K562 (cell line): Measurements from ENCODE around the gene ITPRIPL2. TPM values are rescaled to one million over a fixed set of nuclear protein-coding genes. Genes with fewer than 3 reads are reported as not detected.

Experiments
- BHLHE40 ChIP-seq: IDR thresholded peaks from 2 replicates; pipeline ENCODE4 v1.6.1; 2011; ENCODE audit warnings: low read length, improper control_type of control experiment
- CREM ChIP-seq: IDR thresholded peaks from 2 replicates; pipeline ENCODE4 v1.6.1; 2014; ENCODE audit warnings: antibody characterized with exemption, low read depth
- GTF2A2 ChIP-seq: IDR thresholded peaks from 2 replicates; pipeline ENCODE4 v1.6.1; 2016; ENCODE audit warnings: mild to moderate bottlenecking, missing genetic modification characterization, missing compliant biosample characterization
- HDAC1 ChIP-seq, 2 experiments: fragments of 450-650 bp; IDR thresholded peaks; 2 replicates each; pipeline ENCODE4 v1.6.1; 2016 to 2017; ENCODE audit warnings: inconsistent platforms in 1 of 2, mild to moderate bottlenecking in 1 of 2, moderate library complexity in 1 of 2
- MAZ ChIP-seq, 2 experiments: fragments of 450-650 bp in 1 of 2; sonication (generic) in 1 of 2; formaldehyde crosslinking; IDR thresholded peaks in 1 of 2; conservative IDR thresholded peaks in 1 of 2; 2 replicates each; pipeline versions ENCODE4 v1.4.0 to v1.5.0; 2020; ENCODE audit warnings: mild to moderate bottlenecking in 1 of 2, missing genetic modification reagents in 1 of 2
- MTA1 ChIP-seq: fragments of 450-650 bp; IDR thresholded peaks from 2 replicates; pipeline ENCODE4 v1.6.1; 2017; ENCODE audit warnings: borderline replicate concordance
- PHB2 ChIP-seq: fragments of 450-650 bp; IDR thresholded peaks from 2 replicates; pipeline ENCODE4 v1.6.1; 2017; ENCODE audit warnings: low read depth
- RAD21 ChIP-seq, 2 experiments: fragments of 250-450 bp in 1 of 2; fragments of 450-650 bp in 1 of 2; sonication (Bioruptor Pico) in 1 of 2; formaldehyde crosslinking in 1 of 2; IDR thresholded peaks in 1 of 2; conservative IDR thresholded peaks in 1 of 2; 2 replicates each; pipeline versions ENCODE4 v1.4.0 to v1.8.0; 2020 to 2022; ENCODE audit warnings: mild to moderate bottlenecking in 2 of 2, moderate library complexity in 1 of 2
- RBM14 ChIP-seq: fragments of 200-400 bp; formaldehyde crosslinking; IDR thresholded peaks from 2 replicates; pipeline ENCODE4 v1.6.1; 2018; ENCODE audit warnings: low read depth, mild to moderate bottlenecking, low read length, moderate library complexity, borderline replicate concordance; ENCODE audit not compliant: insufficient read depth
- RBM25 ChIP-seq: fragments of 200-400 bp; formaldehyde crosslinking; IDR thresholded peaks from 2 replicates; pipeline ENCODE4 v1.6.1; 2018; ENCODE audit warnings: low read length, low read depth, moderate library complexity; ENCODE audit not compliant: severe bottlenecking
- SMARCE1 ChIP-seq: fragments of 450-650 bp; IDR thresholded peaks from 2 replicates; pipeline ENCODE4 v1.7.1; 2016; ENCODE audit warnings: mild to moderate bottlenecking
- SMC3 ChIP-seq: conservative IDR thresholded peaks from 2 replicates; pipeline ENCODE4 v1.6.1; 2011; ENCODE audit warnings: low read depth, low read length, improper control_type of control experiment; ENCODE audit not compliant: insufficient read depth
- TCF3 ChIP-seq: sonication (generic); formaldehyde crosslinking; IDR thresholded peaks from 2 replicates; pipeline ENCODE4 v1.4.0; 2020; ENCODE audit warnings: mild to moderate bottlenecking, missing genetic modification reagents
- TCF7 ChIP-seq: sonication (generic); IDR thresholded peaks from 2 replicates; pipeline ENCODE4 v1.6.1; 2016; ENCODE audit warnings: antibody characterized with exemption, borderline replicate concordance
- U2AF2 ChIP-seq: fragments of 200-400 bp; formaldehyde crosslinking; optimal IDR thresholded peaks from 2 replicates; pipeline ENCODE3; 2017; ENCODE audit warnings: low read depth, mild to moderate bottlenecking, low read length
- ZBTB7A ChIP-seq: IDR thresholded peaks from 2 replicates; pipeline ENCODE4 v1.6.1; 2011; ENCODE audit warnings: low read depth, mild to moderate bottlenecking, low read length, moderate library complexity, borderline replicate concordance; ENCODE audit not compliant: control insufficient read depth
- ZEB2 ChIP-seq: fragments of 450-650 bp; IDR thresholded peaks from 2 replicates; pipeline ENCODE4 v1.6.1; 2016
- polyA plus RNA-seq, 8 experiments: library from polyadenylated mRNA; depleted of rRNA in 4 of 8; stranded (reverse) in 5 of 8; unstranded in 3 of 8; fragments of >200 nt; fragmentation: Nextera tagmentation in 2 of 8; fragmentation: Illumina TruSeq in 1 of 8; extraction: Ambion mirVana in 2 of 8; extraction: Trizol in 1 of 8; gene quantifications; 2 replicates each; pipeline versions ENCODE4 v1.2.1 to v1.2.3, GENCODE V29; 2011 to 2014; ENCODE audit warnings: inconsistent platforms in 1 of 8, missing spikeins in 1 of 8
- total RNA-seq, 7 experiments: library from RNA; depleted of rRNA in 6 of 7; stranded (reverse); fragments of >200 nt in 6 of 7; fragmentation: Illumina TruSeq in 2 of 7; extraction: Trizol in 2 of 7; gene quantifications; 2 replicates each; pipeline versions ENCODE4 v1.2.1 to v1.2.3, GENCODE V29; 2011 to 2021; ENCODE audit warnings: low replicate concordance in 1 of 7
- TF ChIP-seq, protein P1 (sequence below), 2 experiments: fragments of 450-650 bp; IDR thresholded peaks; 2 replicates each; pipeline ENCODE4 v1.6.1; 2016
- TF ChIP-seq, protein P2 (sequence below), 2 experiments: fragments of 450-650 bp; formaldehyde crosslinking in 1 of 2; IDR thresholded peaks; 2 replicates each; pipeline versions ENCODE4 v1.4.0 to v1.6.1; 2014 to 2020; ENCODE audit warnings: mild to moderate bottlenecking in 2 of 2, borderline replicate concordance in 1 of 2, low read depth in 1 of 2

The ITPRIPL2 gene
- total and polyA plus RNA-seq, 9 of the 15 experiments (the other 6 are each of a cell fraction or from before 2014, with no cell fraction given) = 0.04 to 2.2 (median 0.58) TPM

DNA sequence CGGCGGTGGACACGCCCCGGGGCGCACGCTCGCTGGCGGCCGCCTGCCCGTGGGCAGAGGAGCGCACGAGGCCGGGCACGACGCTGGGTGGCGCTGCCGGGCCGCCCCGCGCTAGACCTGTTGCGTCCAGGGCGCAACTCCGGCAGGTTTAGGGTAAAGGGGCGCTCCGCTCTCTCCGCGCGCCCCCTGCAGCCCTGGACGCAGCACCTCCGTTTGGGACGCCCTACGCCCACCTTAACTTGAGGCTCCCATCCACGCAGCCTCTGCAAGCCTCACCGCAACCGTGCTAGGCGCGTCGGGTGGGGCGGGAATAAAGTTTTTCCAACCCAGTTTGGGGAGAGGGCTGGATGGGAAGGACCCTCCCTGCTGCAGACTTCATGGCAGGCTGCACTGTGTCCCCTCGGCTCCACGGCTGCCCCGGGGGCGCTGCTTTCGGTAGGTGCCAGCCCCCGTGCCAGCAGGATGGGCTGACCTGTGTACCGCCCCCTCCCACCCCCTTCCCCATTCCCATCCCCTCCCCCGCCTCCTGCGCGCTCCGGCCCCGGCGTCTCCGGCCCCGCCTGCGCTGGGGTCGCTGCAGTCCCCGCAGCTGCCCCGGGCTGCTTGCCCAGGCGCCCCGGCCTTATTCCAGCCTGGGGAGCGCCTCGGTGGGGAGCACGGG is 54.1 kb downstream of the ITPRIPL2 start, which contains the start of gene SYT17 (continued):
- TF ChIP-seq MTA1 (no peak), MAZ (CRISPR knock-in tag; conservative IDR thresholded peaks at IDR 0.05 in 1 of 2, IDR thresholded peaks at IDR 0.05 in 1 of 2) (no peak), BHLHE40 (peak; percentile 41; the same call in 1 of the 2 replicates), HDAC1 (IDR thresholded peaks at IDR 0.05) (no peak), ZEB2 (no peak), TCF3 (CRISPR knock-in tag) (no peak), U2AF2 (no peak), RBM25 (no peak), RAD21 (CRISPR knock-in tag; conservative IDR thresholded peaks at IDR 0.05 in 1 of 2, IDR thresholded peaks at IDR 0.05 in 1 of 2) (peak in 1 of 2 experiments; percentile 62; a peak in 2 of 4 replicates), SMARCE1 (no peak), GTF2A2 (no peak), PHB2 (no peak), SMC3 (peak; percentile 38; the same call in 1 of the 2 replicates), RBM14 (no peak), ZBTB7A (peak; percentile 40; the same call in 1 of the 2 replicates), CREM (0 out of 2 replicates have a peak, but pooled peaks have one; percentile 9), TCF7 (no peak)
- TF ChIP-seq, protein P1, sequence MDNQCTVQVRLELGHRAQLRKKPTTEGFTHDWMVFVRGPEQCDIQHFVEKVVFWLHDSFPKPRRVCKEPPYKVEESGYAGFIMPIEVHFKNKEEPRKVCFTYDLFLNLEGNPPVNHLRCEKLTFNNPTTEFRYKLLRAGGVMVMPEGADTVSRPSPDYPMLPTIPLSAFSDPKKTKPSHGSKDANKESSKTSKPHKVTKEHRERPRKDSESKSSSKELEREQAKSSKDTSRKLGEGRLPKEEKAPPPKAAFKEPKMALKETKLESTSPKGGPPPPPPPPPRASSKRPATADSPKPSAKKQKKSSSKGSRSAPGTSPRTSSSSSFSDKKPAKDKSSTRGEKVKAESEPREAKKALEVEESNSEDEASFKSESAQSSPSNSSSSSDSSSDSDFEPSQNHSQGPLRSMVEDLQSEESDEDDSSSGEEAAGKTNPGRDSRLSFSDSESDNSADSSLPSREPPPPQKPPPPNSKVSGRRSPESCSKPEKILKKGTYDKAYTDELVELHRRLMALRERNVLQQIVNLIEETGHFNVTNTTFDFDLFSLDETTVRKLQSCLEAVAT (IDR thresholded peaks at IDR 0.05) = no peak
- TF ChIP-seq, protein P2, sequence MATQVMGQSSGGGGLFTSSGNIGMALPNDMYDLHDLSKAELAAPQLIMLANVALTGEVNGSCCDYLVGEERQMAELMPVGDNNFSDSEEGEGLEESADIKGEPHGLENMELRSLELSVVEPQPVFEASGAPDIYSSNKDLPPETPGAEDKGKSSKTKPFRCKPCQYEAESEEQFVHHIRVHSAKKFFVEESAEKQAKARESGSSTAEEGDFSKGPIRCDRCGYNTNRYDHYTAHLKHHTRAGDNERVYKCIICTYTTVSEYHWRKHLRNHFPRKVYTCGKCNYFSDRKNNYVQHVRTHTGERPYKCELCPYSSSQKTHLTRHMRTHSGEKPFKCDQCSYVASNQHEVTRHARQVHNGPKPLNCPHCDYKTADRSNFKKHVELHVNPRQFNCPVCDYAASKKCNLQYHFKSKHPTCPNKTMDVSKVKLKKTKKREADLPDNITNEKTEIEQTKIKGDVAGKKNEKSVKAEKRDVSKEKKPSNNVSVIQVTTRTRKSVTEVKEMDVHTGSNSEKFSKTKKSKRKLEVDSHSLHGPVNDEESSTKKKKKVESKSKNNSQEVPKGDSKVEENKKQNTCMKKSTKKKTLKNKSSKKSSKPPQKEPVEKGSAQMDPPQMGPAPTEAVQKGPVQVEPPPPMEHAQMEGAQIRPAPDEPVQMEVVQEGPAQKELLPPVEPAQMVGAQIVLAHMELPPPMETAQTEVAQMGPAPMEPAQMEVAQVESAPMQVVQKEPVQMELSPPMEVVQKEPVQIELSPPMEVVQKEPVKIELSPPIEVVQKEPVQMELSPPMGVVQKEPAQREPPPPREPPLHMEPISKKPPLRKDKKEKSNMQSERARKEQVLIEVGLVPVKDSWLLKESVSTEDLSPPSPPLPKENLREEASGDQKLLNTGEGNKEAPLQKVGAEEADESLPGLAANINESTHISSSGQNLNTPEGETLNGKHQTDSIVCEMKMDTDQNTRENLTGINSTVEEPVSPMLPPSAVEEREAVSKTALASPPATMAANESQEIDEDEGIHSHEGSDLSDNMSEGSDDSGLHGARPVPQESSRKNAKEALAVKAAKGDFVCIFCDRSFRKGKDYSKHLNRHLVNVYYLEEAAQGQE (IDR thresholded peaks at IDR 0.05; ENCODE audit: borderline replicate concordance) = peak; percentile 54; the same call in 1 of the 2 replicates
- TF ChIP-seq, protein P2 (CRISPR knock-in tag; IDR thresholded peaks at IDR 0.05; ENCODE audit: low read depth) = no peak
